Right atrium auricular region (tissue), 2 donors: Measurements from ENCODE around the gene MTSS2. TPM values are rescaled to one million over a fixed set of nuclear protein-coding genes. Genes with fewer than 3 reads are reported as not detected.
"Not testable (repeated sequence)": the region's sequence is repeated elsewhere in the genome, so short reads cannot be mapped to it uniquely, and the experiment has no call there.

ENCODE experiments used
- DNase-seq: peaks from one replicate; pipeline ENCODE4 v3.0.0-alpha.2; 2019; ENCODE audit warnings: low spot score
- H3K27ac ChIP-seq, 2 donors: fragments of 200-600 bp; sonication (generic); 1 replicate in 1 of 2; 2 replicates in 1 of 2; pipeline ENCODE4 v1.5.1; 2016 to 2019
- H3K27me3 ChIP-seq, 2 donors: fragments of 200-600 bp; sonication (generic); one replicate each; pipeline versions ENCODE4 v1.5.1 to v1.6.0; 2017 to 2019
- H3K36me3 ChIP-seq: fragments of 200-600 bp; sonication (generic); one replicate; pipeline ENCODE4 v1.5.1; 2016
- H3K4me1 ChIP-seq, 2 donors: fragments of 200-600 bp; sonication (generic); one replicate each; pipeline versions ENCODE4 v1.5.1 to v1.6.0; 2017 to 2019
- H3K4me3 ChIP-seq, 2 donors: fragments of 200-600 bp; sonication (generic); 1 replicate in 1 of 2; 2 replicates in 1 of 2; pipeline ENCODE4 v1.5.1; 2017 to 2019; ENCODE audit warnings: mild to moderate bottlenecking in 1 of 2, moderate library complexity in 1 of 2
- H3K9me3 ChIP-seq, 2 donors: fragments of 200-600 bp; sonication (generic); one replicate each; pipeline ENCODE4 v1.5.1; 2019
- total RNA-seq, 2 donors: library from RNA; depleted of rRNA; stranded (reverse); fragments of >200 nt; gene quantifications; one replicate each; pipeline ENCODE4 v1.1.0, GENCODE V29; 2016
- TF ChIP-seq, protein P1 (sequence below), 2 donors: fragments of 200-600 bp; sonication (generic); IDR thresholded peaks; one replicate each; pipeline ENCODE4 v1.5.1; 2019; ENCODE audit warnings: antibody characterized with exemption in 2 of 2

The MTSS2 gene
- total RNA-seq, 2 donors from 2014 or later, result 35.3 to 44.7 TPM

DNA sequence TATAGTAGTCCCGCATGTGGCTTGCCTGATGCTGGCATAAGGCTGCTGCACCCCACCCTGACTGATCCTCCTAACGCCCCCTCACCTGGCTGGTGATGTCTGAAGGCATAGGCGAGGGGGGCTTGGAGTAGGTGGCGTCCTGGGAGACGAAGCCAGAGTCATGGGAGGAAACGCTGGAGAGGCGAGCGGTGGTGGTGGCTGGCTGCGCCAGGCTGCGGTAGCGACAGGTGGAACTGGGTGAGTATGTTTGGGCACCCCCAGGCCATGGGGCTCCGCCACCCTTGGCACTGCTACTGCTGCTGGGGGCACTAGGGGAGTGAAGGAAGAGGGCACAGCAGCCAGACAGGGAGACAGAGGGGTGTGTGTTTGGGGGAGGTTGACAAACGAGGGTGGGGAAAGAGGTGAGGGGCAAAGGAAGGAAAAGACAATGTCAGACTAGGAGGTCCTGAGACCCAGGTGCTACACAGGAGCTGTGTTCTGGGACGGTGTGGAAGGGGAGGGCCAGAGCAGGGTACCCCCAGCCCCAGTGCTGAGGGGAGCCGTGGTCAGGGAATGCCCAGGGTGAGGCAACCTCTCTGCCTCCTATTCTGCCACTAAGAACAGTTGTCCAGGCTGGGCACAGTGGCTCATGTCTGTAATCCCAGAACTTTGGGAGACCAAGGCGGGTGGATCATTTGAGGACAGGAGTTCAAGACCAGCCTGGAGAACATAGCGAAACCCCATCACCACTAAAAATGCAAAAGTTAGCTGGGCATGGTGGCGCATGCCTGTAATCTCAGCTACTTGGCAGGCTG is 11.4 kb downstream of the MTSS2 start:
- DNase-seq, result no peak
- no peaks in the 10 kb centered on the region for H3K4me1 ChIP-seq
- no peaks in the 10 kb centered on the region for H3K27me3 ChIP-seq
- H3K9me3 ChIP-seq, result no peaks in the 10 kb centered on the region
- H3K27ac ChIP-seq, result no peak overlapping the region
- H3K36me3 ChIP-seq, result peaks cover 87% of the 10 kb centered on the region
- H3K4me3 ChIP-seq, result no peak overlapping the region
- TF ChIP-seq, protein P1, sequence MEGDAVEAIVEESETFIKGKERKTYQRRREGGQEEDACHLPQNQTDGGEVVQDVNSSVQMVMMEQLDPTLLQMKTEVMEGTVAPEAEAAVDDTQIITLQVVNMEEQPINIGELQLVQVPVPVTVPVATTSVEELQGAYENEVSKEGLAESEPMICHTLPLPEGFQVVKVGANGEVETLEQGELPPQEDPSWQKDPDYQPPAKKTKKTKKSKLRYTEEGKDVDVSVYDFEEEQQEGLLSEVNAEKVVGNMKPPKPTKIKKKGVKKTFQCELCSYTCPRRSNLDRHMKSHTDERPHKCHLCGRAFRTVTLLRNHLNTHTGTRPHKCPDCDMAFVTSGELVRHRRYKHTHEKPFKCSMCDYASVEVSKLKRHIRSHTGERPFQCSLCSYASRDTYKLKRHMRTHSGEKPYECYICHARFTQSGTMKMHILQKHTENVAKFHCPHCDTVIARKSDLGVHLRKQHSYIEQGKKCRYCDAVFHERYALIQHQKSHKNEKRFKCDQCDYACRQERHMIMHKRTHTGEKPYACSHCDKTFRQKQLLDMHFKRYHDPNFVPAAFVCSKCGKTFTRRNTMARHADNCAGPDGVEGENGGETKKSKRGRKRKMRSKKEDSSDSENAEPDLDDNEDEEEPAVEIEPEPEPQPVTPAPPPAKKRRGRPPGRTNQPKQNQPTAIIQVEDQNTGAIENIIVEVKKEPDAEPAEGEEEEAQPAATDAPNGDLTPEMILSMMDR (IDR thresholded peaks at IDR 0.05), result no peak

- not testable (repeated sequence) for DNase-seq, H3K9me3 ChIP-seq, H3K4me3 ChIP-seq, H3K27ac ChIP-seq, H3K4me1 ChIP-seq, H3K27me3 ChIP-seq
- peaks cover 80% of the 10 kb centered on the region for H3K36me3 ChIP-seq
Measured at GRCh38 chr16:70670938-70671337, 14.9 kb downstream of the MTSS2 start.

DNA sequence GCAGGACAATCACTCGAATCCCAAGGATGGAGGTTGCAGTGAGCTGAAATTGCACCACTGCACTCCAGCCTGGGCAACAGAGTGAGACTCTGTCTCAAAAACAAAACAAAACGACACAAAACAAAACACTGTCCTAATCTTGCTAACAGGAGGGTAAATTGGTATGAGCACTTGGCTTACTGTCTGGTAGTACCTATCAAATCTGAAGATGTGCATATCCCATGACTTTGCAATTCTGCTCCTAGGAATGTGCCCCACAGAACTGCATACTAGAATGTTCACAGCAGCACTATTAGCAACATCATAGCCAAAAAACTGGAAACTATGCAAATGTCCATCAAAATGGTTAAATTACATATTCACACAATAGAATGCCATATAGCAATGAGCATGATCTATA is 15.7 kb downstream of the MTSS2 start:
- no peak overlapping the region for H3K27ac ChIP-seq
- peaks cover 80% of the 10 kb centered on the region for H3K36me3 ChIP-seq
- TF ChIP-seq, protein P1 (IDR thresholded peaks at IDR 0.05), result no peak
- H3K4me3 ChIP-seq, result no peak overlapping the region
- no peaks in the 10 kb centered on the region for H3K4me1 ChIP-seq
- DNase-seq, result no peak
- no peaks in the 10 kb centered on the region for H3K27me3 ChIP-seq
- H3K9me3 ChIP-seq, result peaks cover 0 to 5% of the 10 kb centered on the region in 2 donors

DNA sequence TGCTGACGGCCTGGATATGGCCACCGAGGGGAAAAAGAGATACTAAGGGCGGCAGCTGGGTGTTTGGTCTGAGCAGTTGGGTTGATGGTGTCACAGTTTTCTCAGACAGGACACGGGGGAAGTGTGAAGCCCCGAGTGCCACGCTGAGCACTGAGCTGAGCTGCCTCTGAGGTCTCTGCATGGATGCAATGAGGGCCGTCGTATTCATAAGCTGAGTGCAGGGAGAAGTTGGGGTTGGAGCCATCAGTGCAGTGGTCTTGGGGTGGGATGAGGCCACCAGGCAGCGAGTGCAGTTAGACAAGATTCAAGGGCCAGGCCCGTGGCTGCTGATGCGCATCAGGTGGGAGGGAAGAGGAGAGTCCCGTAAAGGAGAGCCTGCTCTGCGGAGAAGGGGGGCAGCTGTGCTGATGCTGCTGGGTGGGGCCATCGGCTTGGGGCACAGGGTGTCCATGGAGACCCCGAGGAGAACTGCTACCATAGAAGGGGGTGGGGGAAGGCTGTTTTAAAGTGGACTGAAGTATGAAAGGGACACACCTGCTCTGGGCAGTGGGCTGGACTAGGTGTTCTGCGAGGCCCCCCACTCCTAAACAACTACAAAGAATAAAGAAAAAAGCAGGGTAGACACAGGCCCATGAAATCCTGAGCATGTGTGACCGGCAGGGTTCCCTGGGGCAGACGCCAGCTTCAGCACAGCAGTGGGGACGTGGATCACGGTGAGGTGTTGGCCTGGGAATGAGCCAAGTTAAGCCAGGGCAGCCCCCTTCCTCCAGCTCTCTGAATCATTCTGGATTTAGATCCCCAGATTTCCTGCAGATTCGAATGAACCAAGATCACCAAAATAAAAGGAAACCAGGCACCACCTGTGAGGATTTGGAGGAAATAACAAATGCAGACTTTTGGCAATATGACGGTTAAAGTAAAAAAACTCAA is 19.8 kb downstream of the MTSS2 start:
- Histone ChIP-seq H3K4me3 (no peak overlapping the region), H3K4me1 (peaks cover 0 to 9% of the 10 kb centered on the region in 2 donors), H3K27ac (no peak overlapping the region), H3K27me3 (no peaks in the 10 kb centered on the region), H3K36me3 (peaks cover 75% of the 10 kb centered on the region), H3K9me3 (peaks cover 0 to 5% of the 10 kb centered on the region in 2 donors)
- no peak for DNase-seq
- TF ChIP-seq, protein P1 (IDR thresholded peaks at IDR 0.05), result no peak

- TF ChIP-seq, protein P1 (IDR thresholded peaks at IDR 0.05), result no peak
- Histone ChIP-seq H3K4me3 (no peak overlapping the region), H3K9me3 (peaks cover 0 to 5% of the 10 kb centered on the region in 2 donors), H3K27me3 (no peaks in the 10 kb centered on the region), H3K36me3 (peaks cover 66% of the 10 kb centered on the region), H3K4me1 (peaks cover 0 to 9% of the 10 kb centered on the region in 2 donors), H3K27ac (no peak overlapping the region)
- no peak for DNase-seq
Measured at GRCh38 chr16:70665113-70665694, 20.6 kb downstream of the MTSS2 start.
